ENCODE results near the gene B3GNT8. TPM values are rescaled to one million over a fixed set of nuclear protein-coding genes. Genes with fewer than 3 reads are reported as not detected.

Gene B3GNT8
- total RNA-seq, 2 donors from 2014 or later = 3.9 to 4.7 TPM

GRCh38 chr19:41455936-41456335 lies 28.8 kb upstream of the B3GNT8 start:
- Mint-ChIP-seq H3K27ac (no peak overlapping the region), H3K4me3 (no peak overlapping the region), H3K27me3 (ENCODE audit: insufficient read depth) (peaks cover 29% of the 10 kb centered on the region), H3K9me3 (peaks cover 11% of the 10 kb centered on the region), H3K4me1 (no peaks in the 10 kb centered on the region), H3K36me3 (ENCODE audit: low read depth) (no peaks in the 10 kb centered on the region)
- H3K27ac ChIP-seq (ENCODE audit: low read depth, low read length) = no peak overlapping the region
- H3K9me3 ChIP-seq (ENCODE audit: control insufficient read depth, low read length) = no peaks in the 10 kb centered on the region
- H3K27me3 ChIP-seq (ENCODE audit: control insufficient read depth, insufficient read depth, low read length, poor library complexity, severe bottlenecking) = peaks cover 16% of the 10 kb centered on the region
- no peaks in the 10 kb centered on the region for H3K36me3 ChIP-seq (ENCODE audit: control insufficient read depth, insufficient read depth, low read length)
- no peak for DNase-seq
- no peak for TF ChIP-seq CTCF (conservative IDR thresholded peaks at IDR 0.05)
- no peak overlapping the region for H3K9ac ChIP-seq (ENCODE audit: extremely low read depth, low read length, poor library complexity, severe bottlenecking)
- no peak overlapping the region for H3K4me3 ChIP-seq (ENCODE audit: low read length)
- WGBS, 2 experiments (ENCODE audit: insufficient coverage in 1 of 2, insufficient read length in 1 of 2) = 22 to 58% methylated on average over 1 to 2 of the region's 2 CpGs
- H3K4me1 ChIP-seq (ENCODE audit: control insufficient read depth, insufficient read depth, low read length) = no peaks in the 10 kb centered on the region

DNA sequence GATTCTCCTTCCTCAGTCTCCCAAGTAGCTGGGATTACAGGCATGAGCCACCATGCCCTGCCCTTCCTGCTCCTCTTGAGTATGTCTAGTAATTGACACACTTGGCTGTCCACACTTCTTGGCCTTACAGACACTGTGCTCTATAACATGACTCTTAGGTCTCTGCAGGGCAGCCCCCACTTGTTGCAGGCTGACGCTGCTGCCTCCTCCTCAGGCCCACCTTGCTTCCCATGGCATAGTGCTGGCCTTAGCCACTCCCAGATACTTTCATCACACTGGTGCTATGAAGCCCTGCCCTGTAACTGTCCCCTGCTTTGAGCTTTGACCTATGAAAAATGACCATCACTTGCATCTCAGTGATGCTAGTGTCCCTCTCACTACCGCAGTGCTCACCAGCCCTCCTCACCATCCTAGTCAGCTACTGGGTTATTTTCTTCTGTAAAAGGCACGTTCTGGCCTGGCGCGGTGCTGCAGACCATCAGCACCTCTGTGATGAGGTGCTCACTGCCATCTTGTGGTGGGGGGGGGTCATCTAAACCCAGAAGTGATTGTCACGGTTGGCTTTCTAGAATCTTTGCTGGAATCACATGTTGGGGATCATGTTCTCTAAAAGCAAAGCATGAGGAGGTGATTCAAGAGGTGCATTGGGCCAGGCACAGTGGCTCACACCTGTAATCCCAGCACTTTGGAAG lies 25.6 kb upstream of the B3GNT8 start:
- Mint-ChIP-seq H3K36me3 (ENCODE audit: low read depth) (no peaks in the 10 kb centered on the region), H3K27me3 (ENCODE audit: insufficient read depth) (peaks cover 36% of the 10 kb centered on the region), H3K4me1 (no peaks in the 10 kb centered on the region), H3K9me3 (peaks cover 2% of the 10 kb centered on the region), H3K4me3 (no peak overlapping the region), H3K27ac (no peak overlapping the region)
- H3K36me3 ChIP-seq (ENCODE audit: control insufficient read depth, insufficient read depth, low read length) = no peaks in the 10 kb centered on the region
- 47 to 62% methylated on average over 4 to 6 of the region's 6 CpGs for WGBS, 2 experiments (ENCODE audit: insufficient coverage in 1 of 2, insufficient read length in 1 of 2)
- H3K9me3 ChIP-seq (ENCODE audit: control insufficient read depth, low read length) = no peaks in the 10 kb centered on the region
- no peak overlapping the region for H3K27ac ChIP-seq (ENCODE audit: low read depth, low read length)
- no peaks in the 10 kb centered on the region for H3K4me1 ChIP-seq (ENCODE audit: control insufficient read depth, insufficient read depth, low read length)
- H3K27me3 ChIP-seq (ENCODE audit: control insufficient read depth, insufficient read depth, low read length, poor library complexity, severe bottlenecking) = peaks cover 36% of the 10 kb centered on the region
- no peak for DNase-seq
- no peak for TF ChIP-seq CTCF (conservative IDR thresholded peaks at IDR 0.05)
- no peak overlapping the region for H3K4me3 ChIP-seq (ENCODE audit: low read length)
- no peak overlapping the region for H3K9ac ChIP-seq (ENCODE audit: extremely low read depth, low read length, poor library complexity, severe bottlenecking)

DNA sequence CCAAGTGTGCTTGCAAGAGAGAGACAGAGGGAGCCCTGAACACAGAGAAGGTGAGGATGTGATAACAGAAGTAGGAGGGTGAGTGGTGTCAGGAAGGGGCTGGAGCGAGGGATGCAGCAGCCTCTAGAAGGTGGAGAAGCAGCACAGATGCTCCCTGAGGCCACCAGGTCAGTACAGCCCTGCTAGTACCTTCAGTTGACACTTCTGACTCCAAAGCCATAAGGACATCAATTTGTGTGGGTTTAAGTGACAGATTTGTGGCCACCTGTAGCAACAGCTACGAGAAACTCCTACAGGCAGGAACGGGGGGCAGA lies 22.6 kb upstream of the B3GNT8 start:
- Mint-ChIP-seq H3K36me3 (ENCODE audit: low read depth) (no peaks in the 10 kb centered on the region), H3K27ac (no peak overlapping the region), H3K4me3 (no peak overlapping the region), H3K27me3 (ENCODE audit: insufficient read depth) (peaks cover 40% of the 10 kb centered on the region), H3K9me3 (no peaks in the 10 kb centered on the region), H3K4me1 (no peaks in the 10 kb centered on the region)
- no peaks in the 10 kb centered on the region for H3K9me3 ChIP-seq (ENCODE audit: control insufficient read depth, low read length)
- WGBS, 2 experiments (ENCODE audit: insufficient coverage in 1 of 2, insufficient read length in 1 of 2) = 87 to 100% methylated on average over 1 to 3 of the region's 3 CpGs
- no peak overlapping the region for H3K27ac ChIP-seq (ENCODE audit: low read depth, low read length)
- no peak overlapping the region for H3K4me3 ChIP-seq (ENCODE audit: low read length)
- no peaks in the 10 kb centered on the region for H3K36me3 ChIP-seq (ENCODE audit: control insufficient read depth, insufficient read depth, low read length)
- H3K9ac ChIP-seq (ENCODE audit: extremely low read depth, low read length, poor library complexity, severe bottlenecking) = no peak overlapping the region
- no peak for TF ChIP-seq CTCF (conservative IDR thresholded peaks at IDR 0.05)
- peaks cover 39% of the 10 kb centered on the region for H3K27me3 ChIP-seq (ENCODE audit: control insufficient read depth, insufficient read depth, low read length, poor library complexity, severe bottlenecking)
- no peak for DNase-seq
- no peaks in the 10 kb centered on the region for H3K4me1 ChIP-seq (ENCODE audit: control insufficient read depth, insufficient read depth, low read length)
